Natural killer cell treated with Interleukin-12 subunit alpha and Interleukin-12 subunit beta and Interleukin-15 and Interleukin-18, amount 100 ng/mL, for 72 hours (primary cell): ENCODE data around the gene GM2A. TPM values are rescaled to one million over a fixed set of nuclear protein-coding genes. Genes with fewer than 3 reads are reported as not detected.

Source experiments
- ATAC-seq, 2 donors: fragments of 150-1000 bp; cut with Tn5 transposase in 1 of 2; sonication (Bioruptor Pico), chemical (Tn5 transposase) in 1 of 2; 2 replicates each; pipeline ENCODE4 v1.10.0; 2021
- DNase-seq: peaks from one replicate; pipeline ENCODE4 v3.0.0; 2022; ENCODE audit warnings: low spot score
- H3K27ac Mint-ChIP-seq, 2 donors: 1 replicate in 1 of 2; 2 replicates in 1 of 2; pipeline ENCODE4 v1.8.0; 2022; ENCODE audit warnings: mixed read lengths in 2 of 2, mild to moderate bottlenecking in 1 of 2, moderate library complexity in 1 of 2
- H3K27me3 Mint-ChIP-seq, 2 donors: 1 replicate in 1 of 2; 2 replicates in 1 of 2; pipeline ENCODE4 v1.8.0; 2022; ENCODE audit warnings: mixed read lengths in 2 of 2
- H3K36me3 Mint-ChIP-seq: one replicate; pipeline ENCODE4 v1.8.0; 2022; ENCODE audit warnings: mixed read lengths
- H3K4me1 Mint-ChIP-seq, 2 donors: 1 replicate in 1 of 2; 2 replicates in 1 of 2; pipeline ENCODE4 v1.8.0; 2022; ENCODE audit warnings: low read depth in 2 of 2, mixed read lengths in 2 of 2, mild to moderate bottlenecking in 1 of 2
- H3K4me3 Mint-ChIP-seq: one replicate; pipeline ENCODE4 v1.8.0; 2022; ENCODE audit warnings: mixed read lengths
- H3K9me3 Mint-ChIP-seq: 2 replicates; pipeline ENCODE4 v1.8.0; 2022; ENCODE audit warnings: mixed read lengths
- total RNA-seq, 2 donors: library from RNA; stranded (reverse); gene quantifications; one replicate each; pipeline ENCODE4 v1.2.3, GENCODE V29; 2022

Gene GM2A
- total RNA-seq, 2 donors from 2014 or later: 15.4 to 15.9 TPM

DNA sequence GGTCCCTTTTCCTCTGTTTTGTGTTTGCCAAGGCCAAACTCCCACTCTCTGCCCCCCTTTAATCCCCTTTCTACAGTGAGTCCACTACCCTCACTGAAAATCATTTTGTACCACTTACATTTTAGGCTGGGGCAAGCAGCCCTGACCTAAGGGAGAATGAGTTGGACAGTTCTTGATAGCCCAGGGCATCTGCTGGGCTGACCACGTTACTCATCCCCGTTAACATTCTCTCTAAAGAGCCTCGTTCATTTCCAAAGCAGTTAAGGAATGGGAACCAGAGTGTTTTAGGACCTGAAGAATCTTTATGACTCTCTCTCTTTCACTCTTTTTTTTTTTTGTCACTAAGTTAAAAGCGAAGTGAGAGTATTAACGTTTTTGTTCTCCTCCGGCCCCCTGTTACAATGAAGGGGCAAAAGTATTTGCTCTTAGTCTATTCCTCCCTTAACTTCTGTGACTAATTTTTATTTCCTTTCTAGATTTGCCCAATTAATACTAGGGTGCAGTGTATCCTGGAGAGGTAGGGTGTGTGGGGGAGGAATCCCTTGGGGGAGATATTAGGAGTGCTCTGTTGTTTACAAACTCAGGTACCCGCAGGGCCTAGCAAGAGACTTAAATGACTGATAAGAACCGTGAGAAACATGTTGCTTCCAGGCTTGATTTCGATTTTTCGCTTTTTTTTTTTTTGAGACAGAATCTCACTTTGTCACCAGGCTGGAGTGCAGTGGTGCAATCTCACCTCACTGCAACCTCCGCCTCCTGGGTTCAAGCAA is 14.7 kb downstream of the GM2A start:
- DNase-seq (no peak), ATAC-seq (no peak)
- Mint-ChIP-seq H3K36me3 (no peaks in the 10 kb centered on the region), H3K4me1 (peaks cover 5 to 9% of the 10 kb centered on the region in 2 donors), H3K4me3 (no peak overlapping the region), H3K27me3 (no peaks in the 10 kb centered on the region), H3K27ac (no peak overlapping the region), H3K9me3 (no peaks in the 10 kb centered on the region)

GRCh38 chr5:151270599-151270998 is 17.6 kb downstream of the GM2A start:
- Mint-ChIP-seq H3K4me3 (no peak overlapping the region), H3K4me1 (no peaks in the 10 kb centered on the region), H3K9me3 (no peaks in the 10 kb centered on the region), H3K27me3 (no peaks in the 10 kb centered on the region), H3K27ac (no peak overlapping the region), H3K36me3 (no peaks in the 10 kb centered on the region)
- DNase-seq: no peak
- peak; percentile 77 to 91 for ATAC-seq

DNA sequence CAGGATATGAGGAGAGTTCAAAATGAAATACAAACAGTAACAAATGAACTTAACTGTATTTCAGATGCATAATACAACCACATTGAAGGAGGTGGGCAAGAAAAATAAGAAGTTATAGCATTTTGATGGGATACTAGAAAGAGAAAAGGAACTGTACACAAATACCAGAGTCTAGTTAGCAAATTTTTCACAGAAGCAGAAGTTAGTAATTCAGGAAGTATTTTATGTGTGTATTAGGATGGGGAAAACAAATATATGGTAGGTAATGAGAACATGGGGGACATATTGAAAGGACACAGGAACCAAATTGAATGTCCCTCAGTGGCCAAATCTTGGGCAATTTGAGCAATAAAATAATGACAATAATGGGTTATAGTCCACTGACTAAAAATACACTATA is 18.4 kb downstream of the GM2A start:
- Mint-ChIP-seq H3K27ac (no peak overlapping the region), H3K4me3 (no peak overlapping the region), H3K36me3 (no peaks in the 10 kb centered on the region), H3K27me3 (no peaks in the 10 kb centered on the region), H3K9me3 (no peaks in the 10 kb centered on the region), H3K4me1 (no peaks in the 10 kb centered on the region)
- ATAC-seq (no peak), DNase-seq (no peak)

- ATAC-seq (no peak), DNase-seq (no peak)
- H3K36me3 Mint-ChIP-seq: no peaks in the 10 kb centered on the region
- no peaks in the 10 kb centered on the region for H3K4me1 Mint-ChIP-seq
- H3K4me3 Mint-ChIP-seq: no peak overlapping the region
- peaks cover 0 to 2% of the 10 kb centered on the region in 2 donors for H3K27me3 Mint-ChIP-seq
- H3K9me3 Mint-ChIP-seq: no peaks in the 10 kb centered on the region
- H3K27ac Mint-ChIP-seq: no peak overlapping the region
These were observed 21.7 kb downstream of the GM2A start for GRCh38 chr5:151274666-151275065.

DNA sequence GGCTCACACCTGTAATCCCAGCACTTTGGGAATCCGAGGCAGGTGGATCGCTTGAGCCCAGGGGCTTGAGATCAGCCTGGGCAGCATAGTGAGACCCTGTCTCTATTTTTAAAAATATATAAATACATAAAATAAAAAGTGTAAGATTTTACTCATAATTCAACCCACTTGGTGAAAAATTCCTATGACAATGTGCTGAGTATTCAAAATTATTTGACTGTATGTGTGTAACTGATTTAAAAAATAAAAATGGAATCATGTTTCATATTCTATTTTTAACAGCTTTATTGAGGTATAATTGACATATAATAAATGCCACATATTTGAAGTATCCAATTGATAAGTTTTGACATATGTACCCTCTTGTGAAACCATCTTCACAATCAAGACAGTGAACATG is 22.8 kb downstream of the GM2A start:
- ATAC-seq (no peak), DNase-seq (no peak)
- Mint-ChIP-seq H3K4me1 (no peaks in the 10 kb centered on the region), H3K36me3 (no peaks in the 10 kb centered on the region), H3K4me3 (no peak overlapping the region), H3K9me3 (no peaks in the 10 kb centered on the region), H3K27ac (no peak overlapping the region), H3K27me3 (peaks cover 0 to 4% of the 10 kb centered on the region in 2 donors)

DNA sequence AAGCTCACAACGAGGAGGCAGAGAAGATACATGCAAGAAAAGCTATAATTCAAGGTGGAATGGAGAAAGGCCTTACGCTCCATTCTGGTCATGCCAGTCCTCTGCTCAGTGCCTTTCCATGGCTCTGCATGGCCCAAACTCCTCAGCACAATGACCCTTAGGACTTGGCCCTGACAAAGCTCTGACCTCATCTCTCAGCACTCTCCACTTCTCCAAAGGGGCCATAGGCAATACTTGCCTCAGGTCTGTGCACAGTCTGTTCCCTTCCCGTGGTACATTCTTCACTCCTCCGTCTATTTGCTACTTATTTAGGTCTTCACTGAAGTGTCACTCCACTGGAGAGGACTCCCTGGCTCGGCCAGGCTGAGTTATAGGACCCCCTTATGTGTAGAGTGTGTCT is 25.9 kb downstream of the GM2A start:
- ATAC-seq: no peak
- Mint-ChIP-seq H3K4me3 (no peak overlapping the region), H3K27ac (no peak overlapping the region), H3K4me1 (no peaks in the 10 kb centered on the region), H3K27me3 (peaks cover 0 to 6% of the 10 kb centered on the region in 2 donors), H3K36me3 (no peaks in the 10 kb centered on the region), H3K9me3 (no peaks in the 10 kb centered on the region)
- no peak for DNase-seq

DNA sequence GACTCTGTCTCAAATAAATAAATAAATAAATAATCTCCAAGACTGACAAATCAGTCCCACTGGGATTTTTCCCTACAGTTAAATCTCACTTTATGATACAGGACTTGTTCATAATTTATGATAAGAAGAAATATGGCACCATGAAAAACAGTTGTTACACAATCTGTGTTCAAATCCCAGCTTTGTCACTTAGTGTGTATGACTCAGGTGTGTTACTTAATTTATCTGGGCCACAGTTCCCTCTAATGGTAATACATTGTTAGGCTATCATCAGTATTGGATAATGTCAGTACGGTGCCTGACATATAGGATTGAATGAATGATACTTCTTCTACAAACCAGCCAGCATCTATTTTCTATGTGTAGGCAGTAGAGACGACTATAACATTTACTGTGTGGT is 27.5 kb downstream of the GM2A start:
- no peaks in the 10 kb centered on the region for H3K36me3 Mint-ChIP-seq
- H3K27ac Mint-ChIP-seq: no peak overlapping the region
- no peak overlapping the region for H3K4me3 Mint-ChIP-seq
- no peak for ATAC-seq
- no peaks in the 10 kb centered on the region for H3K4me1 Mint-ChIP-seq
- no peaks in the 10 kb centered on the region for H3K9me3 Mint-ChIP-seq
- no peak for DNase-seq
- H3K27me3 Mint-ChIP-seq: peaks cover 8 to 14% of the 10 kb centered on the region in 2 donors

GRCh38 chr5:151281001-151281639 is 28.1 kb downstream of the GM2A start:
- Mint-ChIP-seq H3K36me3 (no peaks in the 10 kb centered on the region), H3K4me3 (no peak overlapping the region), H3K4me1 (no peaks in the 10 kb centered on the region), H3K27ac (no peak overlapping the region), H3K27me3 (peaks cover 9 to 18% of the 10 kb centered on the region in 2 donors), H3K9me3 (no peaks in the 10 kb centered on the region)
- ATAC-seq: no peak
- DNase-seq: no peak

- ATAC-seq (no peak), DNase-seq (no peak)
- Mint-ChIP-seq H3K36me3 (no peaks in the 10 kb centered on the region), H3K27me3 (peaks cover 12 to 18% of the 10 kb centered on the region in 2 donors), H3K9me3 (no peaks in the 10 kb centered on the region), H3K4me1 (no peaks in the 10 kb centered on the region), H3K4me3 (no peak overlapping the region), H3K27ac (no peak overlapping the region)
These were observed 30.3 kb downstream of the GM2A start for GRCh38 chr5:151283120-151283825.

DNA sequence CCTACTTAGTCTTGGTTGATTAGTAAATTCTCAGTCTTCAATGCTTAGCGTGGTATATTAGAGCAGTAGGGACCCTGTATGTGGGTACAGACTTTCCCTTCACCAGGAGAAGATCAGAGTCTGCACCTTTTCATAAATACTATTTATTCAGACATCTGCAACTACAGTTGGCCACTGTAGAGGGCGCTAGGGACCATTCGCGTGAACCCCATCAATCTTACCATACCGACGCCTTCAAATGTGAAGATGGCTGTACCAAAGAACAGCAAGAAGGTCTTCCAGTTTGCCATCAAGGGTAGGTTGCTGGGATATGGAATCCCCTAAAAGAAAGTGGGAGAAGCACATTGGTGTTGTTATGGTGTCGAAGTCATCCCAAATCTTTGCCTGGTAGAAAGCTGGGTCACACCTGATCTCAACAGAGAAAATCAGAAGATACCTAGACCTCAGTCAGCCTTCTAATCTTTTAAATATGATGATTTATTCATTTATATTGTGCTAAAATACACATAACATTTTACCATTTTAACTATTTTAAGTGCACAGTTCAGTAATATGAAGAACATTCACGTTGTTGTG is 31.5 kb downstream of the GM2A start:
- Mint-ChIP-seq H3K4me3 (no peak overlapping the region), H3K4me1 (no peaks in the 10 kb centered on the region), H3K36me3 (no peaks in the 10 kb centered on the region), H3K9me3 (no peaks in the 10 kb centered on the region), H3K27ac (no peak overlapping the region), H3K27me3 (peaks cover 12 to 18% of the 10 kb centered on the region in 2 donors)
- ATAC-seq: no peak
- DNase-seq: no peak

GRCh38 chr5:151285683-151286082 is 32.7 kb downstream of the GM2A start:
- no peak overlapping the region for H3K4me3 Mint-ChIP-seq
- H3K36me3 Mint-ChIP-seq: no peaks in the 10 kb centered on the region
- ATAC-seq (no peak), DNase-seq (no peak)
- peaks cover 10 to 18% of the 10 kb centered on the region in 2 donors for H3K27me3 Mint-ChIP-seq
- H3K4me1 Mint-ChIP-seq: no peaks in the 10 kb centered on the region
- H3K27ac Mint-ChIP-seq: no peak overlapping the region
- H3K9me3 Mint-ChIP-seq: no peaks in the 10 kb centered on the region

- peaks cover 10 to 18% of the 10 kb centered on the region in 2 donors for H3K27me3 Mint-ChIP-seq
- no peak overlapping the region for H3K4me3 Mint-ChIP-seq
- no peaks in the 10 kb centered on the region for H3K9me3 Mint-ChIP-seq
- H3K36me3 Mint-ChIP-seq: no peaks in the 10 kb centered on the region
- DNase-seq (no peak), ATAC-seq (no peak)
- no peak overlapping the region for H3K27ac Mint-ChIP-seq
- no peaks in the 10 kb centered on the region for H3K4me1 Mint-ChIP-seq
These were observed 33.3 kb downstream of the GM2A start for GRCh38 chr5:151286246-151286645.

DNA sequence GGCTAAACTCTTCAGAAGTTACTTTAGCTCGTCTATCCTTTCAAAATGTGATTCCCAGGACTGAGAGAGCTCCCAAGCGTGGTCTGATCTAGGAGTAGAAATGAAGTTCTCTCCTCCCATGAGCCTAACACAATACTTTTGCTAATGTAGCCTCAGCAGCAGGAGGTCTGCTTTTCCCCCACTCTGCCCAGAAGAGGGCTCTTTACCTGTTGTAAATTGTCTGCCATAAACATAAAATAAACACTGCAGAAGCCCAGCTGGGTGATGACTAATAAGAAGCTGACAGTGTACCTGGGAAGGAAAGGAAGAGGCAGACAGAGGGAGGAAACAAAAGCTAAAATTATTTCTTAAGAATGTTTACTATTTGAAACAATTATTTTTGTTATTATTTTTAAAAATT is 35.2 kb downstream of the GM2A start:
- Mint-ChIP-seq H3K4me1 (no peaks in the 10 kb centered on the region), H3K4me3 (no peak overlapping the region), H3K9me3 (no peaks in the 10 kb centered on the region), H3K36me3 (no peaks in the 10 kb centered on the region), H3K27me3 (peaks cover 8 to 18% of the 10 kb centered on the region in 2 donors), H3K27ac (no peak overlapping the region)
- ATAC-seq (no peak), DNase-seq (no peak)

DNA sequence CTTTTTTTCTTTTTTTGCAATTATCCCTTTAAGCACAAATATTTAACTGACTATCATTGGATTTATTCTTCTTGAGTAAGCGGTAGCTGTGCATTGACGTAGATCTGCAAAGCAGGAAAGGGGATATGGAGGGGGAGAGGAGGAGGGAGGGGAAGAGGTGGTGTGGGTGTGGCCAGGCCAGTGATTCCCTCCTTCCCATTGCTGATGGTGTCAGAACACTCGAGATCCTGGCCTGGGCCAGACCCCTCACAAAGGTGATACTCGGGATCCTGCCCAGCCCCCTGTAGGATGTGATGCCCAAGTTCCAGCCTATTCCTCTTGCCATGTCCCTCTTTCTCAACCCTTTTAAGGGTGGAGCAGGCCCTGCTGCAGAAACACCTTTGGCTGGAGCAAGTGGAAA is 40.6 kb downstream of the GM2A start:
- peaks cover 19% of the 10 kb centered on the region in 2 donors for H3K27me3 Mint-ChIP-seq
- no peak for DNase-seq

More for the DNA sequence above, 40.6 kb downstream of the GM2A start:
- no peaks in the 10 kb centered on the region for H3K9me3 Mint-ChIP-seq
- no peak overlapping the region for H3K27ac Mint-ChIP-seq
- peaks cover 0 to 5% of the 10 kb centered on the region in 2 donors for H3K4me1 Mint-ChIP-seq
- no peak for ATAC-seq
- no peaks in the 10 kb centered on the region for H3K36me3 Mint-ChIP-seq
- no peak overlapping the region for H3K4me3 Mint-ChIP-seq
